ENCODE measurements around the gene ACYP2.

DNA sequence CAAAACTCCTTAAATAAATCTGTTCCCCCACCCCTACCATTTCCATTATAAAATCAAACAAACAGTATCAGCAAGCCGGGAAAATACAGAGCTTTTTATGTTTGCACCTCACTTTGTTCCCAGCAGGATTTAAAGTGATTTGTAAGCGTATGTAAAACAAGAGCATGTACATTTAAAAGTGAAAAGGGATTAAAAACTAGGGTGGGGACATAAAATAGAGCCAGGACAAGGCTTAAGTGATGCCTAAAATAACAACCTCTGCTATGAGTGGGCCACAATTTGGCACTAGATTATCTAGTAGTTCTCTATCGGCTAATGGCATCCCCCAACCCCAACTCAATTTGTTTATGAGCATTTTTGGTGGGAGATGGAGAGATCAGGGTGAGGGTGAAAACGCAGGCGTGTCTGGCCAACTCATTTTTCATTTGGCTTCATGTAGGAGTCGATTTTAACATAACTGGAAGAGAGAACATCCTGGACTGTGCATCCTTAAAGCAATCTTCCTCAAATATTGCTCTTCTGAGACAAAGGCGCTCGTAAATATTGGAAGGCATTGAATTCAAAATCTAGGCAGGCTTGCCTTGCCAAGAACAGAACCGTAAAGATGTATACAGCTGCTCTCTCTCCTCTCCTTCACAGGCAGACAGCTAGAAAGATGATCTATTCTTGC lies 175.1 kb downstream of the ACYP2 start:
- TF ChIP-seq, protein P1, sequence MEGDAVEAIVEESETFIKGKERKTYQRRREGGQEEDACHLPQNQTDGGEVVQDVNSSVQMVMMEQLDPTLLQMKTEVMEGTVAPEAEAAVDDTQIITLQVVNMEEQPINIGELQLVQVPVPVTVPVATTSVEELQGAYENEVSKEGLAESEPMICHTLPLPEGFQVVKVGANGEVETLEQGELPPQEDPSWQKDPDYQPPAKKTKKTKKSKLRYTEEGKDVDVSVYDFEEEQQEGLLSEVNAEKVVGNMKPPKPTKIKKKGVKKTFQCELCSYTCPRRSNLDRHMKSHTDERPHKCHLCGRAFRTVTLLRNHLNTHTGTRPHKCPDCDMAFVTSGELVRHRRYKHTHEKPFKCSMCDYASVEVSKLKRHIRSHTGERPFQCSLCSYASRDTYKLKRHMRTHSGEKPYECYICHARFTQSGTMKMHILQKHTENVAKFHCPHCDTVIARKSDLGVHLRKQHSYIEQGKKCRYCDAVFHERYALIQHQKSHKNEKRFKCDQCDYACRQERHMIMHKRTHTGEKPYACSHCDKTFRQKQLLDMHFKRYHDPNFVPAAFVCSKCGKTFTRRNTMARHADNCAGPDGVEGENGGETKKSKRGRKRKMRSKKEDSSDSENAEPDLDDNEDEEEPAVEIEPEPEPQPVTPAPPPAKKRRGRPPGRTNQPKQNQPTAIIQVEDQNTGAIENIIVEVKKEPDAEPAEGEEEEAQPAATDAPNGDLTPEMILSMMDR (IDR thresholded peaks at IDR 0.05), result no peak
- TF ChIP-seq POLR2A (IDR thresholded peaks at IDR 0.05) (no peak), POLR2AphosphoS5 (IDR thresholded peaks at IDR 0.05) (no peak), EP300 (IDR thresholded peaks at IDR 0.05) (no peak)
